Stomach (tissue), 4 donors: ENCODE measurements around the gene PLEKHG3.

ENCODE experiments used
- POLR2A ChIP-seq, 4 donors: fragments of 450-650 bp; IDR thresholded peaks; one replicate each; pipeline ENCODE4 v1.6.1; 2016; ENCODE audit warnings: antibody characterized with exemption in 4 of 4, control low read depth in 2 of 4, mild to moderate bottlenecking in 1 of 4, moderate library complexity in 1 of 4
- TF ChIP-seq, protein P1 (sequence below), 7 experiments: fragments of 450-650 bp in 4 of 7; fragments of 200-600 bp in 3 of 7; sonication (generic) in 3 of 7; IDR thresholded peaks; one replicate each; pipeline ENCODE4 v1.5.1; 2016 to 2019; ENCODE audit warnings: antibody characterized with exemption in 7 of 7, control low read depth in 2 of 7, mild to moderate bottlenecking in 1 of 7

DNA sequence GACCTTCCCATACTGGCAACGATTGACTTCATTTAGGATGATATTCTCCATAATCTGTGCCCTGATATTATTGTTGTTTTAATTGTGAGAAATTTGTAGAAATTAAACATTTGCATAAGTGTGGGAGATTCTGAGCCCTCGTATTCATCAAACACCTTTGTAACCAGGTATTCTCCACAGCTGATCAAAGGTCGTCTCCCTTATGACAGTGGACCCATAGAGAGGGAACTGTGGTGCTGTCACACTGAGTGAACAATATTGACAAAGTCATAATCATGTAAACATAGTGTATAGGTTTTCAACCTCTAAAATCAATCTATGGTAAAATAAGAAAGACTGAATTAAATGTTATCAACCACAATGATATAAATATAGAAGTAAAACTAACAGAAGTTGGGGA, 14.9 kb upstream of the PLEKHG3 start:
- TF ChIP-seq, protein P1, sequence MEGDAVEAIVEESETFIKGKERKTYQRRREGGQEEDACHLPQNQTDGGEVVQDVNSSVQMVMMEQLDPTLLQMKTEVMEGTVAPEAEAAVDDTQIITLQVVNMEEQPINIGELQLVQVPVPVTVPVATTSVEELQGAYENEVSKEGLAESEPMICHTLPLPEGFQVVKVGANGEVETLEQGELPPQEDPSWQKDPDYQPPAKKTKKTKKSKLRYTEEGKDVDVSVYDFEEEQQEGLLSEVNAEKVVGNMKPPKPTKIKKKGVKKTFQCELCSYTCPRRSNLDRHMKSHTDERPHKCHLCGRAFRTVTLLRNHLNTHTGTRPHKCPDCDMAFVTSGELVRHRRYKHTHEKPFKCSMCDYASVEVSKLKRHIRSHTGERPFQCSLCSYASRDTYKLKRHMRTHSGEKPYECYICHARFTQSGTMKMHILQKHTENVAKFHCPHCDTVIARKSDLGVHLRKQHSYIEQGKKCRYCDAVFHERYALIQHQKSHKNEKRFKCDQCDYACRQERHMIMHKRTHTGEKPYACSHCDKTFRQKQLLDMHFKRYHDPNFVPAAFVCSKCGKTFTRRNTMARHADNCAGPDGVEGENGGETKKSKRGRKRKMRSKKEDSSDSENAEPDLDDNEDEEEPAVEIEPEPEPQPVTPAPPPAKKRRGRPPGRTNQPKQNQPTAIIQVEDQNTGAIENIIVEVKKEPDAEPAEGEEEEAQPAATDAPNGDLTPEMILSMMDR (IDR thresholded peaks at IDR 0.05), result no peak
- TF ChIP-seq POLR2A (IDR thresholded peaks at IDR 0.05), result no peak
